Loucy (cell line): ENCODE results near the gene CYP3A5.

Experiments used
- CTCF ChIP-seq: fragments of 200-600 bp; sonication (generic); conservative IDR thresholded peaks from 2 replicates; pipeline ENCODE4 v1.5.1; 2014; ENCODE audit warnings: mild to moderate bottlenecking, antibody characterized with exemption, low read length
- EZH2phosphoT487 ChIP-seq: fragments of 200-600 bp; IDR thresholded peaks from 2 replicates; pipeline ENCODE4 v1.6.1; 2018; ENCODE audit warnings: antibody characterized with exemption, mild to moderate bottlenecking, moderate library complexity, borderline replicate concordance

- no peak for TF ChIP-seq CTCF
- no peak for TF ChIP-seq EZH2phosphoT487
These were observed 74.3 kb downstream of the CYP3A5 start for GRCh38 chr7:99605527-99605926.
